ENCODE data around the gene TBCD. TPM values are rescaled to one million over a fixed set of nuclear protein-coding genes. Genes with fewer than 3 reads are reported as not detected.
A peak's percentile ranks its signal among the peaks of the same experiment; 100 is the strongest.

TBCD gene
- total RNA-seq, 1 experiment from 2014 or later = 129 TPM

GRCh38 chr17:82756166-82756565, 4.3 kb downstream of the TBCD start:
- no peak overlapping the region; a peak in 1 of 5 replicates for H3K4me3 Mint-ChIP-seq
- no peak overlapping the region for H2AFZ ChIP-seq (ENCODE audit: low read length)
- no peaks in the 10 kb centered on the region; a peak in 1 of 5 replicates for H3K9me3 Mint-ChIP-seq
- no peak overlapping the region for H3K4ac ChIP-seq (ENCODE audit: low read depth, low read length)
- no peak overlapping the region for H2BK15ac ChIP-seq (ENCODE audit: low read depth, low read length)
- H3K4me1 ChIP-seq (ENCODE audit: insufficient read depth, low read length) = peaks cover 8% of the 10 kb centered on the region; the same call in 1 of the 2 replicates
- H3K27me3 ChIP-seq (ENCODE audit: insufficient read depth, low read length) = no peaks in the 10 kb centered on the region
- H3K79me2 ChIP-seq (ENCODE audit: insufficient read depth, low read length) = peaks cover 8% of the 10 kb centered on the region; the same call in 1 of the 2 replicates
- no peak overlapping the region for H3K56ac ChIP-seq (ENCODE audit: insufficient read length, low read depth, low read length)
- H2BK20ac ChIP-seq (ENCODE audit: low read depth, low read length, poor library complexity, severe bottlenecking) = no peak overlapping the region
- H3K23me2 ChIP-seq (ENCODE audit: insufficient read length, low read depth, low read length, poor library complexity, severe bottlenecking) = peaks cover 8% of the 10 kb centered on the region
- H3K23ac ChIP-seq (ENCODE audit: insufficient read length, low read depth, low read length) = no peak overlapping the region
- no peak overlapping the region for H4K91ac ChIP-seq (ENCODE audit: insufficient read length, low read depth, low read length)
- no peak overlapping the region for H4K8ac ChIP-seq (replicated peaks; ENCODE audit: insufficient read length, low read depth, low read length)
- H3K79me1 ChIP-seq (ENCODE audit: insufficient read depth, low read depth, low read length, poor library complexity, severe bottlenecking) = peaks cover 9% of the 10 kb centered on the region
- H3K27ac ChIP-seq (ENCODE audit: insufficient read length, low read depth, low read length) = peak overlapping the region; percentile 39
- no peaks in the 10 kb centered on the region; the same call in 1 of the 2 replicates for H3K27me3 Mint-ChIP-seq (ENCODE audit: low read depth)
- no peak overlapping the region for H2BK120ac ChIP-seq (ENCODE audit: low read depth, low read length, poor library complexity, severe bottlenecking)
- TF ChIP-seq CTCF (conservative IDR thresholded peaks at IDR 0.05) = no peak
- H3K18ac ChIP-seq (ENCODE audit: insufficient read length, low read depth, low read length) = no peak overlapping the region
- no peak overlapping the region for H2AK5ac ChIP-seq (ENCODE audit: insufficient read length, low read length)
- no peak overlapping the region for H3K27ac Mint-ChIP-seq
- H4K5ac ChIP-seq (ENCODE audit: insufficient read length, low read depth, low read length) = no peak overlapping the region
- no peak overlapping the region for H3K14ac ChIP-seq (ENCODE audit: insufficient read depth, low read length)
- WGBS (ENCODE audit: extremely low coverage, insufficient read length, low lambda C conversion rate) = no CpG with 5 or more reads among the region's 7 CpGs
- no peak overlapping the region for H3T11ph ChIP-seq (ENCODE audit: low read length)
- H2BK5ac ChIP-seq (ENCODE audit: insufficient read length, low read length) = no peak overlapping the region
- H3K4me1 Mint-ChIP-seq = peaks cover 36 to 46% of the 10 kb centered on the region in 2 experiments
- no peak for DNase-seq
- no peak overlapping the region for H2BK12ac ChIP-seq (ENCODE audit: insufficient read length, low read depth, low read length)
- no peaks in the 10 kb centered on the region for H3K9me3 ChIP-seq (ENCODE audit: control insufficient read depth, low read depth, low read length)
- H3K9ac ChIP-seq (ENCODE audit: extremely low read depth, insufficient read length, low read length) = no peak overlapping the region
- peaks cover 6 to 32% (median 22%) of the 10 kb centered on the region in 3 experiments; a peak in 6 of 7 replicates for H3K36me3 Mint-ChIP-seq (ENCODE audit: insufficient read depth in 1 of 3, low read depth in 3 of 3)
- H4K20me1 ChIP-seq (ENCODE audit: control insufficient read depth, insufficient read depth, insufficient read length) = no peaks in the 10 kb centered on the region
- H3K4me2 ChIP-seq (ENCODE audit: insufficient read depth, insufficient read length, low read length) = peak overlapping the region; percentile 50
